Liver (tissue), 9 donors: ENCODE measurements around the gene IQCM. TPM values are rescaled to one million over a fixed set of nuclear protein-coding genes. Genes with fewer than 3 reads are reported as not detected.

Source experiments
- DNase-seq: peaks from one replicate; pipeline ENCODE4 v3.0.0-alpha.2; 2017; ENCODE audit warnings: low spot score
- H3K27ac ChIP-seq, 2 donors: one replicate each; pipeline ENCODE4 v1.7.0; 2013; ENCODE audit warnings: inconsistent platforms in 2 of 2, low read length in 2 of 2, control low read depth in 1 of 2, low read depth in 1 of 2, mild to moderate bottlenecking in 1 of 2
- H3K27me3 ChIP-seq, 4 donors: one replicate each; pipeline versions ENCODE4 v1.6.1 to v1.7.0; 2013; ENCODE audit warnings: low read length in 3 of 4, inconsistent platforms in 1 of 4, mild to moderate bottlenecking in 1 of 4, moderate library complexity in 1 of 4; ENCODE audit not compliant: control insufficient read depth in 4 of 4, insufficient read depth in 4 of 4
- H3K36me3 ChIP-seq, 4 donors: one replicate each; pipeline versions ENCODE4 v1.6.1 to v1.7.0; 2013; ENCODE audit warnings: low read length in 3 of 4, mild to moderate bottlenecking in 3 of 4, low read depth in 1 of 4, moderate library complexity in 1 of 4; ENCODE audit not compliant: control insufficient read depth in 4 of 4, insufficient read depth in 3 of 4
- H3K4me1 ChIP-seq, 4 donors: one replicate each; pipeline versions ENCODE4 v1.6.1 to v1.7.0; 2013; ENCODE audit warnings: low read length in 3 of 4, mild to moderate bottlenecking in 3 of 4, moderate library complexity in 1 of 4; ENCODE audit not compliant: control insufficient read depth in 4 of 4, insufficient read depth in 4 of 4
- H3K4me3 ChIP-seq, 3 donors: one replicate each; pipeline versions ENCODE4 v1.6.1 to v1.7.0; 2013; ENCODE audit warnings: low read length in 3 of 3, control low read depth in 1 of 3, low read depth in 1 of 3, mild to moderate bottlenecking in 1 of 3
- H3K9ac ChIP-seq, 2 donors: one replicate each; pipeline ENCODE4 v1.7.0; 2013; ENCODE audit warnings: low read length in 2 of 2, mild to moderate bottlenecking in 2 of 2, moderate library complexity in 2 of 2, control low read depth in 1 of 2, low read depth in 1 of 2
- H3K9me3 ChIP-seq, 4 donors: one replicate each; pipeline versions ENCODE4 v1.6.1 to v1.7.0; 2013; ENCODE audit warnings: low read length in 3 of 4; ENCODE audit not compliant: control insufficient read depth in 4 of 4
- ATF3 ChIP-seq: IDR thresholded peaks from 2 replicates; pipeline ENCODE4 v1.6.1; 2016; ENCODE audit warnings: antibody characterized with exemption
- CTCF ChIP-seq: fragments of 150-350 bp; IDR thresholded peaks from 2 replicates; pipeline ENCODE4 v1.5.1; 2017; ENCODE audit warnings: improper control_type of control experiment, low read depth, low read length; ENCODE audit not compliant: missing input control
- EGR1 ChIP-seq, 2 donors: IDR thresholded peaks; 2 replicates each; pipeline ENCODE4 v1.6.1; 2016 to 2018; ENCODE audit warnings: antibody characterized with exemption in 2 of 2, low read depth in 2 of 2
- FOXA1 ChIP-seq: IDR thresholded peaks from 2 replicates; pipeline ENCODE4 v1.6.1; 2016; ENCODE audit warnings: antibody characterized with exemption
- FOXA2 ChIP-seq: IDR thresholded peaks from 2 replicates; pipeline ENCODE4 v1.6.1; 2016; ENCODE audit warnings: antibody characterized with exemption
- GABPA ChIP-seq, 2 donors: IDR thresholded peaks in 1 of 2; conservative IDR thresholded peaks in 1 of 2; 2 replicates each; pipeline ENCODE4 v1.6.1; 2016; ENCODE audit warnings: antibody characterized with exemption in 2 of 2, mild to moderate bottlenecking in 1 of 2, moderate library complexity in 1 of 2
- HNF4A ChIP-seq, 2 donors: conservative IDR thresholded peaks; 2 replicates each; pipeline ENCODE4 v1.6.1; 2016; ENCODE audit warnings: antibody characterized with exemption in 2 of 2, mild to moderate bottlenecking in 2 of 2
- HNF4G ChIP-seq: IDR thresholded peaks from 2 replicates; pipeline ENCODE4 v1.6.1; 2016; ENCODE audit warnings: antibody characterized with exemption
- JUND ChIP-seq, 2 donors: IDR thresholded peaks; 2 replicates each; pipeline ENCODE4 v1.6.1; 2016; ENCODE audit warnings: antibody characterized with exemption in 2 of 2
- MAX ChIP-seq: IDR thresholded peaks from 2 replicates; pipeline ENCODE4 v1.6.1; 2016; ENCODE audit warnings: antibody characterized with exemption
- NR2F2 ChIP-seq: IDR thresholded peaks from 2 replicates; pipeline ENCODE4 v1.6.1; 2016; ENCODE audit warnings: antibody characterized with exemption
- RAD21 ChIP-seq, 2 donors: IDR thresholded peaks; 2 replicates each; pipeline ENCODE4 v1.6.1; 2016; ENCODE audit warnings: antibody characterized with exemption in 2 of 2, mild to moderate bottlenecking in 2 of 2
- REST ChIP-seq: IDR thresholded peaks from 2 replicates; pipeline ENCODE4 v1.6.1; 2016; ENCODE audit warnings: antibody characterized with exemption, mild to moderate bottlenecking
- RXRA ChIP-seq, 2 donors: IDR thresholded peaks; 2 replicates each; pipeline ENCODE4 v1.6.1; 2017 to 2018; ENCODE audit warnings: antibody characterized with exemption in 2 of 2, mild to moderate bottlenecking in 1 of 2
- SP1 ChIP-seq: IDR thresholded peaks from 2 replicates; pipeline ENCODE4 v1.6.1; 2018; ENCODE audit warnings: antibody characterized with exemption, mild to moderate bottlenecking
- TAF1 ChIP-seq: conservative IDR thresholded peaks from 2 replicates; pipeline ENCODE4 v1.6.1; 2016; ENCODE audit warnings: antibody characterized with exemption, mild to moderate bottlenecking
- YY1 ChIP-seq: IDR thresholded peaks from 2 replicates; pipeline ENCODE4 v1.6.1; 2016; ENCODE audit warnings: antibody characterized with exemption, mild to moderate bottlenecking
- ZBTB33 ChIP-seq: IDR thresholded peaks from 2 replicates; pipeline ENCODE4 v1.6.1; 2016; ENCODE audit warnings: antibody characterized with exemption
- WGBS: extraction: QIAGEN DNeasy Blood & Tissue Kit; methylation state at CpG from one replicate; pipeline ENCODE4 v1.1.7; 2013; 5-methylcytosine and 5-hydroxymethylcytosine counted together
- polyA plus RNA-seq, 2 donors: library from polyadenylated mRNA; stranded (reverse) in 1 of 2; unstranded in 1 of 2; fragments of 200-250 nt in 1 of 2; fragments of >200 nt in 1 of 2; fragmentation: Nextera tagmentation in 1 of 2; extraction: Ambion mirVana in 1 of 2; gene quantifications; one replicate each; pipeline versions ENCODE4 v1.2.1 to v1.2.3, GENCODE V29; 2013 to 2015
- total RNA-seq, 2 donors: library from RNA; depleted of rRNA; stranded (reverse); fragments of >200 nt; gene quantifications; one replicate each; pipeline ENCODE4 v1.2.3, GENCODE V29; 2014
- donor health status: healthy.
- donor health status: healthy.
- donor health status: healthy.
- donor health status: healthy.
- donor health status: healthy.

IQCM gene
- total and polyA plus RNA-seq, 4 donors, result 0.08 TPM; not detected in 3

GRCh38 chr4:149349541-149349940 is 466.1 kb downstream of the IQCM start:
- Histone ChIP-seq H3K36me3 (no peaks in the 10 kb centered on the region), H3K27ac (no peak overlapping the region), H3K4me3 (no peak overlapping the region), H3K9ac (no peak overlapping the region), H3K27me3 (no peaks in the 10 kb centered on the region), H3K4me1 (no peaks in the 10 kb centered on the region), H3K9me3 (peaks cover 0 to 3% (median 0%) of the 10 kb centered on the region in 4 donors)
- TF ChIP-seq FOXA2, result no peak
- no peak for TF ChIP-seq SP1
- no peak for TF ChIP-seq GABPA (IDR thresholded peaks at IDR 0.05 in 1 of 2, conservative IDR thresholded peaks at IDR 0.05 in 1 of 2)
- TF ChIP-seq ZBTB33, result no peak
- DNase-seq, result no peak

GRCh38 chr4:149347139-149347538 is 468.5 kb downstream of the IQCM start:
- Histone ChIP-seq H3K27ac (no peak overlapping the region), H3K36me3 (no peaks in the 10 kb centered on the region), H3K9me3 (no peaks in the 10 kb centered on the region), H3K9ac (no peak overlapping the region), H3K4me1 (no peaks in the 10 kb centered on the region), H3K4me3 (no peak overlapping the region), H3K27me3 (no peaks in the 10 kb centered on the region)
- 86% methylated on average over 3 of the region's 3 CpGs for WGBS
- no peak for DNase-seq
- TF ChIP-seq EGR1 (IDR thresholded peaks at IDR 0.05; ENCODE audit: low read depth in 2 of 2) (no peak), NR2F2 (no peak), RXRA (IDR thresholded peaks at IDR 0.05) (no peak), MAX (no peak), ATF3 (no peak), TAF1 (no peak), YY1 (no peak), HNF4G (no peak), SP1 (no peak), REST (no peak), ZBTB33 (no peak), JUND (IDR thresholded peaks at IDR 0.05) (no peak), HNF4A (conservative IDR thresholded peaks at IDR 0.05) (no peak), FOXA2 (no peak), CTCF (no peak), RAD21 (IDR thresholded peaks at IDR 0.05) (no peak), GABPA (IDR thresholded peaks at IDR 0.05 in 1 of 2, conservative IDR thresholded peaks at IDR 0.05 in 1 of 2) (no peak), FOXA1 (no peak)
